GM19468 (cell line): ENCODE data around the gene VIP.
"Not testable (repeated sequence)": the region's sequence is repeated elsewhere in the genome, so short reads cannot be mapped to it uniquely, and the experiment has no call there.

ENCODE experiments used
- ATAC-seq: cut with Tn5 transposase; IDR thresholded peaks from one replicate; pipeline ENCODE4 v1.9.1; 2021; ENCODE audit warnings: mild to moderate bottlenecking, moderate library complexity, moderate number of reproducible peaks; ENCODE audit not compliant: unreplicated experiment; ENCODE audit errors: extremely low read depth

VIP gene

GRCh38 chr6:152750694-152751093 lies at the start of gene VIP:
Gene VIP (plus strand): TSS chr6:152750797. CDS start chr6:152752178, 1,381 bp downstream.
- ATAC-seq, result no peak

DNA sequence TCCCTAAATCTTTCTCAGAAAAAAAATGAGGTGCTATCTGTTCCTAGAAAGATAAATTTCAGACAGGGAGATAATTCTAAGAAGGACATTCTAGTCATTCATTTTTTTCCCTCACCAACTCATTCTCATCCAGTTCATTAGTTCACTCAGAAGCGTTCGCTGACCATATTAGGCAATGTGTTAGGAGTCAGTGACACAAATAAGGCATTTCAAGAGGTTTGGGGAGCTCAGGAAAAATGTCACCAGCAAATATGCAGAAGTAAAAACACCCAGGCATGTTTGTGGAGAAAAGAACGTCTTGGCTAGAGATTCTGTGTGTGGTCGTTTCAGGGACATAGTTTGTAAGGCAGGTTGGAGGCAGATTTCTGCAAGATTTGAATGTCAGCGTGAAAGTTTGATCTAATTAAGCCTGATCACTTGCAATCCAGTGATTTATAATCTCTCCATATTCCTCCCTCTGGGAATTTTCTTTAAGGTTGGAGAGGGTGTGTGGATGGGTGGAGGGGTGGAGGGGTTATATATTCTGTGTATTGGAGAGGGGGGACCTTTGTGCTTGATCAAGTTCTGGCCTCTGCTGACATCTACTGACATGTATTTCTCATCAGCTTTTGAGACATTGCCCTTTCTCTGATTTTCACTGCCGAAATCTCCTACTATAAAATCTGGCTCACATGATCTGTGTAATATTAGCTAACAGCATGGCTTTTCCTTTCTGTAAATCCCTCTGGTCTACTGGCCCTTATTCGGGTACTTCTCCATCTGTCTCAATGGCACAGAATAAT lies 49.3 kb upstream of the VIP start:
- ATAC-seq, result no peak

- ATAC-seq, result no peak
Measured at GRCh38 chr6:152701863-152702401, 48.7 kb upstream of the VIP start.

DNA sequence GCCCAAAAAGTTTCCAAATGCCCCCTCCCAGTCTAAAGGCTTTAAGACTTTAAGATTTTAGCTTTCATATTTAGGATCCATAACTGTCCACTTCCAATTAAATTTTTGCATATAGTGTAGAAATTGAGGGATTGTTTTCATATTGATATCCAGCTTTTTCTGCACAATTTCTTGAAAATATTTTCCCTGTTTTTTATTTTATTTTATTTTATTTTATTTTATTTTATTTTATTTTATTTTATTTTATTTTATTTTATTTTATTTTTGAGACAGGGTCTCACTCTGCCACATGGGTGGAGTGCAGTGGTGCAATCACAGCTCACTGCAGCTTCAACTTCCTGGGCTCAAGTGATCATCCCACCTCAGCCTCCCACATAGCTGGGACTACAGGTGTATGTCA lies 46.8 kb upstream of the VIP start:
- not testable (repeated sequence) for ATAC-seq

GRCh38 chr6:152705327-152705726 lies 45.3 kb upstream of the VIP start:
- ATAC-seq, result no peak

GRCh38 chr6:152716322-152716721 lies 34.3 kb upstream of the VIP start:
- ATAC-seq, result no peak

GRCh38 chr6:152720974-152721373 lies 29.6 kb upstream of the VIP start:
- ATAC-seq, result no peak

- ATAC-seq, result no peak
Measured at GRCh38 chr6:152721956-152722355, 28.6 kb upstream of the VIP start.

GRCh38 chr6:152723398-152723797 lies 27.2 kb upstream of the VIP start:
- ATAC-seq, result no peak

DNA sequence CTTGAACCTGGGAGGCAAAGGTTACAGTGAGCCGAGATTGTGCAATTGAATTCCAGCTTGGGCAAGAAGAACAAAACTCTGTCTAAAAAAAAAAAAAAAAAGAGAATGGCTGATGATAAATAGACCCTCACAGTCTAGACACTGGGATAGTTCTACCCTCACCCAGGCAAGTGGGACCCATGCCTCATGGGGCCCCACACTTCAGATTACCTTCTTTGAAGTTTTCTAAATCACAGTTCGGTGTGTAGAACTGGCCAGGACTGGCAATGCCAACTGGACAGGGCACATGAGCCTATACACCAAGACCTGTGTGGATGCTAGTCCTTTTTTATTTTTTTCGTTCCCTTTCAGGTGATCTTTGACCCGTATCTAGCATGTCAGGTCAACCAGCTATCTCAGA lies 24.3 kb upstream of the VIP start:
- no peak for ATAC-seq

GRCh38 chr6:152727507-152727906 lies 23.1 kb upstream of the VIP start:
- ATAC-seq, result no peak

DNA sequence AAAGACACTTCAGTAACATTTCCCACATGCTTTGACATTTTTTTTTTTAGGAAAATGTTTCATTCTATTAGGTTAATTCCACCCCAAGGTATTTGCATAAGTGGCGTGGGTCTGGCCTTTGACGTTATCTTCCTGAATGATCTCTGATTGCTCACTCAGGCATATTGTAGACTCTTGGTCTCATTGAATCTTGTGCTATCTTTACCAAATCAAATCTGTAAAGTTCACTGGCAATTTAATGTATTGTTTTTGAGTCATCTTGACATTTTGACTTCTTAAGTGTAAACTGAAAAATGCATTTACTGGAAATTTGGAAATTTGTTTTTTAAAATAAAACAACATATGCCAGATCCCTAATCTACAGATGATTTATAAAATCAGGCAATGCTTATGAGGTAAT lies 16.0 kb upstream of the VIP start:
- no peak for ATAC-seq

DNA sequence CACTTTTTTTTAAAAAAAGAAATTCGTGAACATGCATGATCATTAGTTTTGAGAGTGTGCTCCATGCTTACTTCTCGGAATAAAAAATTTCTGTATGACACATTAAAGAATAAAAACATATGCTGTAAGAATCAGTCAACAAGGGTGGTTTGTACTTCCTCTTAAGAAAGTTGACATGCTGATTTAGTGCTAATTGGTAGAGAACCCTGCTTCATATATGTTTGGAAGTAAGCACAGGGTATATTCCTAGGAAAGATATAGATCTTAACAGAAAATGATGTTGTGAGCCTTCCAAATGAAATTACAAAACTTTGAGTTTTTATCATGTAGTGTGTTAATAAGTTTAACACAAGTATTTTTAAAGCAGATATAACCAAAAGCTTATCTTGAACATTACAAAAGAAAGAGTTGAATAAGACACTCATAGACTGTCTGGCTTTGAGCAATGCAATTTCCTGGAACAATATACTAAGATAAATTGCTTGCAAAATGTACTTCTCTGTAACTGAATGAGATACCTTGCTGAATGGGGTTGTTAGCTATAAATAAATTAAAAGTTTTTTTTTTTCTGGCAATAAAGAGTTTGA lies 13.8 kb upstream of the VIP start:
- ATAC-seq, result no peak

DNA sequence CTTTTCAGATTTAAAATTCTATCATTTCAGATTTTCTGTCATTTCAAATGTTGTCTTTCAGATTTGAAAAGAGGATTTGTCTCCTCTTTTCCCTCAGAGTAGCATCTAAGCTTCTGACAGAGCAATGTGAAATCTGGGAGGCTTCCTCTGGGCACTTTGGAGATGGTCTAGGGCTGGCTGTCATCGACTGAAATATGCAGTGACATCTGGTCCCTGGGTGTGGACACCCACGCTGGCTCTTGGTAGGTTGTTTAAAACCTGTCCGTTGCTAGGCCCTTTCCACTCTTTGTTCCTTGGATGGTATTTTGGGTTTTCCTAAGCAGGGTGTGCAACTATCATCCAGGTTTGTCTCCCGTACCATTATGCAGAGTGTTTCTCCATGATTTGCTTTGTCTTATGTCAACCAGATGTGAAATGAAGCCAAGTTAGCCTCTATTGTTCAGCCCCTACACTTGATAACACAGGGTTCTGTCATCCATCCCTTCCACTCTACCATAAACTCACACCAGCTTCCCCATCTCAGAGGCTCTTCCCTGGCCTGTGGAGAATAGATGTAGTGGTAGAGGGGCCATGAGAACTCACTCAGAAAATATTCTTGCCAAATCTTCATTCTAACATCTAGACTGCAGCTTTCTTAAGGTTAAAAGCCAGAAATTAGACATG lies 5.0 kb upstream of the VIP start:
- ATAC-seq, result no peak

GRCh38 chr6:152746172-152746553 lies 4.4 kb upstream of the VIP start:
- ATAC-seq, result no peak

DNA sequence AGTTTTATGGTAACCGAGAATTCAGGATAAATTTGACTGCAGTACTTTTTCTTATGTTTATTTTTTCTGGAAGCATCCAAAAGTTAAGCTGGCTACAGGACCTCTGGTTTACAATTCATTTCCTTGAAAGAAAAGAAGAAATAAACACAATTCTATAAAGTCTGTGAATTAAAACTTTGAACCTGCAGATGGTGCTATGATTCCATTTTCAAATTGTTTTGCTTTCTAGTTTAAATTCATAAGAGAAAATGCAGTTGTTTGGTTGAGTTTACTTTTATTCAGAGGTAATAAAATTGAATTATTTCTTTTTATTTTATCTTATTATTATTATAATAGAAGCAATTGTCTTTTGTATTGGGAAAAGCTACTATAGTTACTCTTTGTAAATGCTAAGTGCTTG lies 1.8 kb upstream of the VIP start:
- ATAC-seq, result no peak

- ATAC-seq, result no peak
Measured at GRCh38 chr6:152749336-152749735, 1.3 kb upstream of the VIP start.

- ATAC-seq, result no peak
Measured at GRCh38 chr6:152765331-152765730, 14.7 kb downstream of the VIP start.

GRCh38 chr6:152769159-152769558 lies 18.6 kb downstream of the VIP start:
- no peak for ATAC-seq

GRCh38 chr6:152769993-152770392 lies 19.4 kb downstream of the VIP start:
- no peak for ATAC-seq

DNA sequence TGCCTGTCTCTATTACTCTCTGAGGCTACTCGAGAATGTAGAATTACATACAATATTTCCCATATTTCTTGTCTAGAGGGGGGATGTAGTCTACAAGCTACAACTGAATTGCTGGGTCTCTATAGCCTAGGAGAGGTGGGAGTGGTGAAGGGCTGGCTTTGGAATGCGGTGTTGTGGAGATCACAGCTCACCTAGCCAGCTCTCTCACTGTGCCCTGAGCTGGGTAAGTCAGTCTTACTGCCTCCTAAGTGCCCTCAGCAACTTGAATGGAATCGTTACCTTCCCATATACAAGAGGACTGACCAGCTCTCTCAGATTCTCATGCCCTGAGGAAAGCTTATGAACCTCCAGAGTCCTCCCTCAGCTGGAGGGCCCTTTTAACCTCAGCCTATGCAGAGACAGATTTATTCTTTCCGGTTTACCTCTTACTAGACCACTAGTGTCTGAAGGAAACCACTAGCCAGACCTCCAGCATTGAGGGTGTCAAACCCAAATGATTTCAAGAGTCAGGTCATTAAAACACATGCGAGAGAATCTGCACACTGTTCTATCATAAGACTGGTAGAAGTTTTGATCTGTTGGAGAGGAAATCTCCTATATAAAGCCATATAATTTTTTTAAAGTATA lies 20.6 kb downstream of the VIP start:
- no peak for ATAC-seq
